ENCODE measurements around the gene TMEM231. TPM values are rescaled to one million over a fixed set of nuclear protein-coding genes. Genes with fewer than 3 reads are reported as not detected.

The TMEM231 gene
- total RNA-seq, 1 experiment from 2014 or later = 3.4 TPM

- Histone ChIP-seq H4K20me1 (ENCODE audit: control insufficient read depth, insufficient read depth, insufficient read length) (no peaks in the 10 kb centered on the region), H3K79me2 (ENCODE audit: insufficient read depth, low read length) (no peaks in the 10 kb centered on the region), H2BK5ac (ENCODE audit: insufficient read length, low read length) (no peak overlapping the region), H3K56ac (ENCODE audit: insufficient read length, low read depth, low read length) (no peak overlapping the region), H3K4me2 (ENCODE audit: insufficient read depth, insufficient read length, low read length) (no peak overlapping the region), H2AK5ac (ENCODE audit: insufficient read length, low read length) (no peak overlapping the region), H2BK20ac (ENCODE audit: low read depth, low read length, poor library complexity, severe bottlenecking) (no peak overlapping the region), H3K23ac (ENCODE audit: insufficient read length, low read depth, low read length) (no peak overlapping the region), H3K79me1 (ENCODE audit: insufficient read depth, low read depth, low read length, poor library complexity, severe bottlenecking) (no peaks in the 10 kb centered on the region), H2BK12ac (ENCODE audit: insufficient read length, low read depth, low read length) (no peak overlapping the region), H3K23me2 (ENCODE audit: insufficient read length, low read depth, low read length, poor library complexity, severe bottlenecking) (no peaks in the 10 kb centered on the region), H4K91ac (ENCODE audit: insufficient read length, low read depth, low read length) (no peak overlapping the region), H3K4ac (ENCODE audit: low read depth, low read length) (no peak overlapping the region), H3K27ac (ENCODE audit: insufficient read length, low read depth, low read length) (no peak overlapping the region), H3K9me3 (ENCODE audit: control insufficient read depth, low read depth, low read length) (no peaks in the 10 kb centered on the region), H3K27me3 (ENCODE audit: insufficient read depth, low read length) (no peaks in the 10 kb centered on the region), H3K18ac (ENCODE audit: insufficient read length, low read depth, low read length) (no peak overlapping the region), H3T11ph (ENCODE audit: low read length) (no peak overlapping the region), H4K8ac (replicated peaks; ENCODE audit: insufficient read length, low read depth, low read length) (no peak overlapping the region), H3K4me1 (ENCODE audit: insufficient read depth, low read length) (peaks cover 8% of the 10 kb centered on the region; the same call in 1 of the 2 replicates), H3K14ac (ENCODE audit: insufficient read depth, low read length) (no peak overlapping the region), H2BK120ac (ENCODE audit: low read depth, low read length, poor library complexity, severe bottlenecking) (no peak overlapping the region), H2BK15ac (ENCODE audit: low read depth, low read length) (no peak overlapping the region), H3K9ac (ENCODE audit: extremely low read depth, insufficient read length, low read length) (no peak overlapping the region), H4K5ac (ENCODE audit: insufficient read length, low read depth, low read length) (no peak overlapping the region), H2AFZ (ENCODE audit: low read length) (no peak overlapping the region)
- Mint-ChIP-seq H3K4me3 (no peak overlapping the region), H3K36me3 (ENCODE audit: insufficient read depth in 1 of 3, low read depth in 3 of 3) (peaks cover 17 to 71% (median 62%) of the 10 kb centered on the region in 3 experiments; a peak in 6 of 7 replicates), H3K4me1 (peaks cover 14 to 15% of the 10 kb centered on the region in 2 experiments), H3K27me3 (ENCODE audit: low read depth) (no peaks in the 10 kb centered on the region), H3K27ac (no peak overlapping the region; a peak in 1 of 7 replicates), H3K9me3 (no peaks in the 10 kb centered on the region)
- no peak for DNase-seq
- WGBS (ENCODE audit: extremely low coverage, insufficient read length, low lambda C conversion rate) = no CpG with 5 or more reads among the region's 3 CpGs
- TF ChIP-seq CTCF (conservative IDR thresholded peaks at IDR 0.05) = no peak
Observed at GRCh38 chr16:75572864-75573542, 17.0 kb upstream of the TMEM231 start.
